HG02571 (cell line): ENCODE data around the gene THEM5.

Experiments used
- ATAC-seq: cut with Tn5 transposase; IDR thresholded peaks from one replicate; pipeline ENCODE4 v1.9.1; 2021; ENCODE audit warnings: mild to moderate bottlenecking, moderate library complexity; ENCODE audit not compliant: unreplicated experiment

The THEM5 gene

DNA sequence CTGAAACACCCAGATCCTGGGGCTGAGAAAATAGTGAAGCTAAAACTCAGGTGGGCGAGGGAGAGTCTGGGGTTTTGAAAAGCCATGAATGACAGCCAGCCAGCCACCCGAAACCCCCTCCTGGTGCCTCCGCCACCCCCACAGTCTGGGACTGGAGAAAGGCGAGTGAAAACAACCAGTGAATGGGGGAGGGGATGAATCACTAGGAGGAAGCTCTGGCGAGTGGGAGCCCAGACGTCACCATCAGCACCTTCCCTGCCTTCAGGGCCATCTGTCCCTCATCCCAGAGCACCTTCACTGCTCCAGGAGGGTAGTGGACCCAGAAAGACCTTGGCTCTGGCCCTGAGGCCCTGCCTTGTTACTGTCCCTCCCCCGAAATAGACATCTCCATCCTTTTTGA is 31.1 kb downstream of the THEM5 start:
- no peak for ATAC-seq

DNA sequence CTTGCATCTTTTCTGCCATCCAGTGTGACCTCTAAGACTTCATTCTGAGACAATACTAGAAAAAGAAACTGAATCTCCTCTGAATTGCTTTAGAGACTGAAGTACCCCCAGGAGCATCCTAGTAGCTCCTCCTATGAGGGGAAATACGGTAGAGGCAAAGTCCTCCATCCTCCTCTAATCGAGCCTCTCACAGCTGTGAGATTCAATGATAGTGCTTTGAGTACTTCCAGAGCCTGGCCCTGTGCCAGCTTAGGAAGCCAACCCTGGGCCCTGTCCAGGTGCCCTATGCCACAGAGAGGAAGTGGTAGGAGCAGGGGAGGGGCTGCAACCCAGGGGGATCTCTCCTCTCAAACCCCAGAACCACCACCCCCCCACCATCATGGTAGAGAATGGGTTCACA is 32.6 kb downstream of the THEM5 start:
- ATAC-seq = no peak

DNA sequence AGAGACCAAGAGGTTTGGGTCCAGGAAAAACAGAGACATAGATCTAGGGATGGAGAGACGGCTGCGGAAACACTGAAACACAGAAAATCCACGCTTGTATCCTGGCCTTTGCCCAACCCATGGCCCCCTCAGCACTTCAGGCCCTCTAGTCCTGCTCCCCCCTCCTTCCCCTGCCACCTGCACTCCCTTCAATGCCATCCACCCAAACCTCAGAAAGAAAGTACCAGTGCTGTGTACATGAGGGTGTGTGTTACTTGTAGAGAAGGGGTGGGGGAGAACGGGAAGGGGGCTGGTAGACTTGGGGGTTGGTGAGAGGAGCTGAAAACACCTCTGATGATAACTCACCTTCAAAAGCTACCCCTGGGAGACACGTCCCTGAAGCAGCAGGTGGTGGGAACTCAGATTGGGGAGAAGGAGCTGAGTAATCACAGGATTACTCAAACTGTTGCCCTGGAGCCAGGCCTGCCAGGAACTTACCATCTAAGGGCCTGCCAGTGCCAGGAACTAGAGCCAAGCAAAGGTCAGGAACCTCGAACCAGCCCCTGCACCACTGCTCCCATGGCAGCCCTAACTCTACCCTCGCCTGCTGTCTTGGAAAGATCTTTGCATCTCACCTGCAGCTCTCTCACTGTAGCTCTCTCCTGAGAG is 33.4 kb downstream of the THEM5 start:
- ATAC-seq = no peak

DNA sequence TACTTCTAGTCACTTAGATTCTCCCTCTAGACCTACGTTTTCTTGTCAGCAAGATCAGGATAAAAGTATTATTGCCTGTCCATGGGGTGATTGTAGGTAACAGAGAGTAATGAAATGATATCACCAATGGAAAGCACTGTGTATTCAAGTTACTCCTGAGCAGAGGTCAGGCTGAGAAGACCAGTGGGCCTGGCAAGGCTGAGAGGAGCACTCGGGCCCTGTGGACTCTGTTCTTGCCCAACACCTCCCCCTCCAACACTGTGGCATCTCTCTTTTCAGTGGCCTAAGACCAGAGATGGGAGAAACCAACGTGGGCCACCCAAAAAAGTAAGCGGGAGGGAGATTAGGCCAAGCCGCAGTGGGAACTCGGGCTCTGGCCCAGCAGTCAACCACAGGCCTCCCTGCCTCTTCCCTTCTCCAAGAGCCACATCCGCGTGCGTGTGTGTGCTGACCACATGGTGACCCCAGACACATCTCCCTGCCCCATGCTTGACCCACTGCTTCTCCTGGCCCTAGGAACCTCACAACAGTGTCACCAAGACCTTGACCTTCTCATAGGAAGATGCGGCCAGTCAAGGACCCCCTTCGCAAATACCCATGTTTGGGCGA is 34.2 kb downstream of the THEM5 start:
- no peak for ATAC-seq

DNA sequence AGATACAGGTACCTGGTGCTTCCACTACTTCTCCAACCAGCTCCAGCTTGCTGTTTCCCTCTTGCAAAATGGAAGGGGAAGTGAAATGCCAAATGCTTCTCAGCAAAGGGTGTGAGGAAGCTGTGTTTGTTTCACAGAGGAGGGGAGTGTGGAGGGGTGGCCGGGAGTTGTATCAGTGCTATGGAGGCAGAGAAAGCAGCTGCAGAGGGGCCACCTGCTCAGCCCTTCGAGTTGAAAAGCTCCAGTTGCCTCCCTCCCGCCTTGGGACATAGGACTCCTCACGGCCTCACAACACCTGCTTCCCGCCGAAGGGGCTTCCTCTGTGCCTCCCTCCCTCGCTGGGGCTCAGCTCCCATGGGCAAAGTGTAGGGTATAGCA is 36.2 kb downstream of the THEM5 start:
- ATAC-seq = no peak

DNA sequence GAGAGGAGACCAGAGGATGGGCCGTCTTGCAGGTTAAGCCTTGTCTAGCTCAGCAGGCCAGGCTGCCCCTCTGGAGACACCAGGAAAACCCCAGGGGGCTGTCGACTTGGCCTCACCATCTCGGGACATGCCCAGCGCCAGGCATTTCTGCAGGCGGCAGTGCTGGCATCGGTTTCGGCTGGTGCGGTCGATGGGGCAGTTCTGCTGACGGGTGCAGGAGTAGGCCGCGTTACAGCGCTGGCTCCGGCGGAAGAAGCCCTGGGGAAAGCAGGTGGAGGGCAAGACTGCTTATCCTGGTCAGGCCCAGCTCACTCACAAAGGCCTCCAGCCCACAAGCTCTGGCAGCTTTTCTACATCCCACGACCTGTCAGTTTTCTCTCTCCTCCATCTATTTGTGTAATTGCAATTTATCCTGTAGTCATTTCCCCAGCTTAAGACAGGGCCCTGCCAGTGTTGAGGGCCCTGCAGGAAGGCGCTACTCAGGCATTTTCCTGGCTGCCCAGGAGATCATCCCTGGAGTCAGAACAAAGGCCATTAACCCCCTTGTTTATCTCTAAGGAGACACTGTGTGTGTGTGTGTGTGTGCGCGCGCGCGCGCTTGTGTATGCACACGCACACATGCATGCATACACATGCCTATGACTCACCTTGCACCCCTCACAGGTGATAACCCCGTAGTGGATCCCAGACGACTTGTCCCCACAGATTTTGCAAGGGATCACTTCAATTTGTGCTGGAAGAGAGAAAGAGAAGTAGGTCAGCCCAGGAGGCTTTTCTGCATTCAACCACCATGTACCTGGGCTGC is 36.8 kb downstream of the THEM5 start:
- no peak for ATAC-seq

DNA sequence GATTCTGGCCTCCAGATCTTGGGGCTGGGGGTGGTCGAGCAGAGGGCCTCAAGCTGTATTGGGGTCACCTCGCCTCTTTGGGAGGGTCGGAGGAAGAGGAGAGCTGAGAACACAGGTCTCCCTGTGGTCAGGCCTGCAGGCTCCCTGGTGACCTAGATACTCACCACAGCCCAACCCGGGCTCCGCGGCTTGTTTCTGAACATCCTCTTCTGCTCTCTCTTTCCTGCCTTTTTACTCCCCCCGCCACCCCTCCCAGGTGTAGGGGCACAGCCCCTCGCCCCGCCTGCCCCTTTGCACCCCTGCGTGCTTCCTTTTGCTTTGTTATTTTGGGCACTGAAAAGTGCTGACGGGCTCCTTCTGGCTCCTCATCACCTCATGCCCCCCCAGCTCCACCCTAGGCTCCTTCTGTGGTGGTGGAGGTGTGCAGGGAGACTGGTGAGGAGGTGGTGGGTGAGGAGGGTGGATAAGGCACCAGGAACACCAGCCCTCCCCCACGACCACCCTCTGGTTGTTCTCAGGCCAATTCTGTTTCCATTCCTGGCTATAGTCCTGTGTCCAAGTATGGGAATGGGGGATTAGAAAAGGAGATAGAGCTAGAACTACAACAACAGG is 37.7 kb downstream of the THEM5 start:
- ATAC-seq = no peak

DNA sequence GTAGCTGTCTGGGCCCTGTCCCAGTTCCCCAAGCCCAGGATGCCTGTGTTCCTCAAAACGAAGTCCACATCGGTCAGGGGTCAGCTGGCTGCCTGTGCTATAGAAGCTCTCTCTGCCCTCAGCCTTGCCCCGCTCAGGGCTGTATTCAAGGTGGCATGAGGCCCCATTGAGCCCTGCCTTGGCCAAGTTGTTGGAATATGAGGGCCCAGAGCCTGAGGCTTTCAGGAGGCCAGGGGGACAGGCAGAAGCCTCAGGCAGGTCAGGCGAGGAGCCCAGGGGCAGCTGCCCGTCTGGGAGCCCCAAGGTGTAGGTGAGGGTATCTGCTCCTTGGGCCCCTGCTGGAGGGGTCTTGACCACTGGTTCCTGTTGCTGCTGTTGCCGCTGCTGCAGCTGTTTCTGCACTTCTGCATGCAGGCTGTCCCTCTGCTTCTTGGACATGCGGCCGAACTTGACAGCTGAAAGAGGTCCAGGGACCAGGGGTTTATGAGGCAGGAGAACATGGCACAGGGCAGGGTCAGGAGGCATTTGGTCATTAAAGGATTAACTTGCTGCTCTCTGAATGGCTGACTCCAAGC is 38.5 kb downstream of the THEM5 start:
- no peak for ATAC-seq

DNA sequence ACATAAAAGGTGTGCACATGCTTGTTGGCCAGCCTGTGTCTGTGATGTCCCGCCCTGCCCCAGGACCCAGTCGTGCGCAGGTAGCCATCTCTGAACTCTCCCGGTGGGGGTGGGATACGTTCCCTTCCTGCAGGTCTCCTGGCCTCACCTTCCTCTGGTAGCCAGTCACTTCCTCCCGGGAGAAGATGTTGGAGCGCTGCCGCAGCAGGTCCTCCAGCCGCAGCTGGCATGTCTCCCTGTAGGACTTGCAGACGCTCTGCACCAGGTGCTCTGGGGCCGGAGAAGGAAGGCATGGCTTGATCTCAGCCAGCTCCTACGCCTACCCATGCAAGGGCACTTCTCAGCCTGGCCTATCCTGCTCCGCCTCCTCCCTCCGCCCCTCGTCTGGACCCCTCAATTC is 39.1 kb downstream of the THEM5 start:
- ATAC-seq = no peak

DNA sequence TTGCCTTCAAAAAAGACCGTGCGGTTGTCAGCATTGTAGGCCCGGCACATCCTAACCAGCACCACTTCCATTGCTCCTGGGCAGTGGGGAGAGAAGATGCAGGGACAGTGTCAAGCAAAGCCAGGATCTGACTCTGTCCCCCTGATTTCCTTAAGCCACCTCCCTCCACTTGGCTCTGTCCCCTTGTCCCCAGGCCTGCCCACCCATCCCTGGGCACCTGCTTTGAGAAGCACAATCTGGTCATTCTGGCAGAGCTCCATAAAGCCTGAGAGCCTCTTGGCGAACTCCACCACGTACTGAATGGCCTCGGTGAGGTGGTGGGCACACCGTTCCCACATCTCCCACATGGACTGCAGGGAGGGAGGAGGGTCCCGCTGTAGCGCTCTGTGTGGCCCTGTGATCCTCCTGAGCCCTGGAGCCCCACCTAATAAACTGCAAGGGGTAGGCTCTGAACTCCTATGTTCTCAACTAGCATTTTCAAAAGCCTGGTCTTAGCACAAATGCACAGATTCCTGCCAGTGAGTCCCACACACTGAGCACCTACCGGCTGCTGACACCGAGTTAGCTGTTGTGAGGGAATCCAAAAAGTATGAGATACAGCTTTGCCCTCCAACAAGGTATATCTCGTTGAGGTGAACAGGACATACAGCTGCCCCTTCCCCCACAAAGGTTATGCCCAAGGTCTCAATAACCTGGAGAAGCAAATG is 40.1 kb downstream of the THEM5 start:
- ATAC-seq = no peak

DNA sequence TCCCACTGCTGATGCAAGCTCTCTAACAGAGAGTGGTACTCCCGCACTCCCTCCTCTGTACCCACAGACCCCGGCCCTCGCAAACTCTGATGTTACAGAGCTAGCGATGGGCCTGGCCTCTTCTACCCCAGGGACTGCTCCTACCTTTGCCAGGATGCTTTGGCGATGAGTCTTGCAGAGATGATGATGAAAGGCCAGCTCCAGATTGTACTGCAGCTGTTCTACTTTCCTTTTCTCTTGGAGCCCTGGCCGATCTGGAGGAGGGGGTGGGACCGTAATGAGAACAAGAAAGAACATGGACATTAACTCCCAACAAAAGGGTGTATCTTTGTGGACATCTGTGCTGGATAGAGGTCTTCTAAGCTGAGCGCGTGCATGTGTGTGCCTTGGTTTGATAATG is 42.3 kb downstream of the THEM5 start:
- ATAC-seq = no peak

DNA sequence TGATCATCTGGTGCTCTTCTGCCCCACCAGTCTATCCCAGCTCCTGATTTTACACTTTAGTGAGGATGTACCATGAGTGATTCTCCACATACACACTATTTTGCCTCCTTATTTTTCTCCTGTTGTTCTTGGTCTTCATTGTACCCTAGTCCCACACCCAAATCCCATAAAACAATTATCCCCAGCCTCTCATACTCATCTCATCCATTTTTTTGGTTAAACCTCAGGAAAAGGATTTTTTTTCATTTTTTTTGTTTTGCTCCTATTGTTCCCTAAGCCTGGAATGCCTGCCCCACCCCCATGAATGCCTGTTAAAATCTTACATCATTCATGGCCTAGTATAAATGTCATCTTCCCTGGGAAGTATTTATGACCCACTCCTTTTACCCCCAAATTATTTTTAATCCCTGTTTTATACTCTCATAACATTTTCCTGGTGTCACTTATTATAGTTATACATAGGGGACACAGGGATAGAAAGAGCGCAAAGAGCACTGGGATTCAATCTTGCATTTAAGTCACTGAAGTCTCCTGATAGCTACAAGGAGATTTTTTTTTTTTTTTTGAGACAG is 43.4 kb downstream of the THEM5 start:
- ATAC-seq = no peak

DNA sequence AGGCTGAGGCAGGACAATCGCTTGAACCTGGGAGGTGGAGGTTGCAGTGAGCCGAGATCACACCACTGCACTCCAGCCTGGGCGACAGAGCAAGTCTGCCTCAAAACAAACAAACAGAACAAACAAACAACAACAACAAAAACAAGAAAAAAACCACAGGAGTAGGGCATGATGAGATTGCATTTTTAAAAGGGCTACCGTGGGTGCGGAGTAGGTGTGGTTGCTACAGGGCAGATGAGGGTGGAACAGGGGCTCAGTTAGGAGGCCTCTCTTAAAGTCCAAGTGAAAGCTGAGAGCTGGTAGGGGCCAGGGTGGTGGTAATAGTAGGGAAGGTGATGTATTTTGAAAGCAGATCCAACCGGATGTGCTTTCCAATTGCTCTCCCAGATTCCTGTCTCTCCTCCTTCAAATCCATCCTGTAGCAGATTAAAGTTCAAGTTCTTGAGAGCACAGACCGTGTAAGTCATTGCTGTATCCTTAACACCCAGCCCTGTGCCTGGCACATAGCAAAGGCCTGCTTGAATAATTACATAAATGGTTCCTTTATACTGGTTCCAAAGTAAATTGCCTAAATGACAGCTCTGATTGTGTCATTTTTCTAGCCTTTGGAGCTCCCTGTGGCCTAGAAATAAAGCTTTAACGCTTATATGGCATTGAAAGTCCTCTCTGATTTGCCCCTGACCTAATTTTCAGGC is 44.1 kb downstream of the THEM5 start:
- ATAC-seq = no peak

DNA sequence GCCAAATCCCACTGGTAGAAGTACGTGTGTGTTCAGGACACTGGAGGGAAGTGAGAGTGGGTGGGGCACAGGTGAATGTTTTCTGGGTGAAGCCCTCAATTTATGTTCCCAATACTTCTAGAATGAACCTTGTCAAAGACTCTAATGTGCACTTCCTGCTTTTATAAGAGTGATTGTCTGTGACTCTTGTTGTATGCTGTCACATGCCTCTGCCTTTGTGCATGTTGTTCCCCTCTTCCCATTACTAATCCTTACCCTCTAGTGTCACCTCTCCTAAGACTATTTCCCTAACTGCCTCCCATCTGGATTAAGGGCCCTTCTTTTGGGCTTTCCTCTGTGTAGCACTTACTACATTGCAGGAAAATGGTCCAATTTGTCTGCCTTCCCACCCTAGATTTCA is 45.7 kb downstream of the THEM5 start:
- ATAC-seq = no peak

DNA sequence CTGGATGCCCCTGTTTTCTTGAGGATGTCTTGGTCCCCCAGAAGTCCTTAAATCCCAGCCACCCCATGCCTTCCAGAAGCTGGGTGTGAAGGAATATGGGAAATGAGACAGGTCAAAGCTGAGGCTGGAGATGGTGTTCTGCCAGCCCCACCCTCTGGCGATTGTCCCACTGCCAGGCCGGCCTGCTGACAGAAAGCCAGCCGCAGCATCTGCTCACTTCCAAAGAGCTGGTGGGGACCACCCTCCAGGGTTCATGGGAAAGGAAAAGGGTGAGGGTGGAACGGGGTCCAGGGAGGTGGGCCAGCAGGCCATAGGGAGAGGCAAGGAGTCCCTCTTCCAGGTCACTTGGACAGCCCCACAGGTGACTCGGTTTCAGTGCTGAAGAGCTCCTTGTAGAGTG is 46.4 kb downstream of the THEM5 start:
- ATAC-seq = no peak

DNA sequence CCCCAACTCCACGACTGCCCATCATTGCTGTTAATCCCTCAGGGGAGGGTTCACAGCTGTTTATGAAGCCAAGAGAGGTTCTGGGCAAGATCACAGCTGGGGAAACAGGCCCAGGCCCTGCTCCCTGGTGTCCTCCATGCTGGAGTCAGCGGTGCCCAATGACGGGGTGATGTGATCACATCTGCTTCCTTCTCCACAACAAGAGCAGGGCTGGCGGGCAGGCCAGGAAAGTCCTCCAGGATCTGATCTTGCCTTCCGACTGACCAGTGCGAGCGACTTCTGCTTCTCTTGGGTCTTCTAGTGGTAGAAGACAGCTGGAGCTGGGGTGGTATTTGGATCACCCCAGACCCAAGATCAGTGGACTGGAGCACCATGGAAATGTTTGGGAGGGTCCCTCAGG is 47.3 kb downstream of the THEM5 start:
- ATAC-seq = no peak

DNA sequence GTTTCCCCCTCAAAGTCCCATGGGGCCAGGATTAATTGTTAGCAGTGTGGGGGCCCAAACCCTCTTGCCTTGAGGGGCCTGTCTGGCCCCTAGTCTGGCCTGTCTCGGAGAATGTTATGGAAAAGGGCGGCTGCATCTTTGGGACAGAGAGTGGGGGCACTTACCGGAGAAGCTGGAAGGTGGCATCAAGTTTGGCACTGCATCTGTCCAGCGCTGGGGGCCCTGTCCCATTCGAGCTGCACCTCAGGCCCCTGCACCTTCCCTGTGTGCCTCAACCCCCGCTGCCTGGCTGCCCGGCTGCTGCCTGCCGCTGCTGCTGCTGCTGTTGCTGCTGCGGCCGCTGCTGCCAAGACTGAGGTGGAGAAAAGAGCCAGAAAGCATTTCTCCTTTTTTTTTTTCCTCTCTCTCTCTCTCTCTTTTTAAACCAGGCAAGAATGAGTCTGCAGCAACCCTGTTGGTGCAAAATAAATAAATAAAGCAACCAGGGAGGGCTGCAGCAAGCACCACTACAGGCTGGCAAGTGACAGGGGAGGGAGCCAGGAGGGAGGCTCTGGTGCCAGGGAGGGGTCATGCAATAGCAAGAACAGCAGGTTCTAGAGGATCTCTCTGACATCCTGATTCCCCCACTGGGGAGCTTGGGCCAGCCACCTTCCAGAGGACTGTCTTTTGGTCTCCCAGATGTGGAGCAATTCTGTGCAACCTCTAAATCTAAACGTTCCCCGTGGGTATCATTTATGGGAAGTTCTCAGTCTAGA is 48.3 kb downstream of the THEM5 start, which contains the start of gene LINGO4:
LINGO4 (minus strand) TSS at position 354 of the 755 bp plus-strand sequence. CDS start 2,715 bp downstream, outside the sequence.
- no peak for ATAC-seq

DNA sequence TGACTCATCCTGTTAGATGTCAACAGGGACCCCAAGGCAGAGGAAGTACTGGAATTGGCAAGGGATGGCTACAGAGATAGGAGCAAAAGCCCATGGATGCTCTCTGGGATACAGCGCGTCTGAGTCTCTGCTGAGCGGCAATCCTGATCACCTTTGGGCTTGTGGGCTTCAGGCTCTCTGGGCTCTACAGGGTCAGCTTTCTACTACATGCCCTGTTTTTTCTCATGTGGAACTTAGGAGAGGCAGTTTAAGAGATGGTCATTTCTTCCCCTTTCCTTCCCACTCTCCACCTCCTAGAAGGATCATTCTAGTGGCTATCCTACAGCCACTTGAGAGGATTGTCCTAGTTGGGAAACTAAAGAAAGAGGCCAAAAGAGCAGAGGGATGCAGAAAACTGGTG is 49.6 kb downstream of the THEM5 start:
- ATAC-seq = no peak

DNA sequence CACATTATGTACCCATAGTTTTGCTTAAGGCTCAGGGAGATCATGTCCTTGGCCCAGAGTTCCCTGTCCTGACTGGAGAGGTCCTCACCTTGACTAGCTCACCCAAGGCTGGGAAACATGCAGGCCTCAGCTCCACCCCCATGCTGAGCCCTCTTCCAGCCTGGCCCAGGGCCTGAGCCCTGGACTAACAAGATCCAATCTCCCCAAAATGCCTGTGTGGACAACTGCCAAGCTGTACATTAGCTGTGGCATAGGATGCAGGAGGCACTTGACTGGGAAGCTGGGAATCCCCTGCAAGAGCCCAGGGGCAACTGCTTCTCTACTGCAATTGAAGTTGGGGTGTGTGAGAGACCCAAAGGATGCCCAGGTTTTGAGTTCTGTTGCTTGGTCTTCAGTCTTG is 50.3 kb downstream of the THEM5 start:
- no peak for ATAC-seq
